CD14-positive monocyte (primary cell): ENCODE results near the gene RAI14. TPM values are rescaled to one million over a fixed set of nuclear protein-coding genes. Genes with fewer than 3 reads are reported as not detected.

Experiments
- DNase-seq, 3 donors: peaks; one replicate each; pipeline ENCODE4 v3.0.0-alpha.2; 2011 to 2022
- H2AFZ ChIP-seq: 2 replicates; pipeline ENCODE4 v1.6.0; 2012; ENCODE audit warnings: mild to moderate bottlenecking, low read depth, low read length, inconsistent platforms; ENCODE audit not compliant: insufficient read depth, poor library complexity, severe bottlenecking
- H3K27ac ChIP-seq, 2 donors: 1 replicate in 1 of 2; 2 replicates in 1 of 2; pipeline ENCODE4 v1.5.1; 2012 to 2013; ENCODE audit warnings: low read length in 2 of 2, control low read depth in 1 of 2, inconsistent platforms in 1 of 2, low read depth in 1 of 2, mild to moderate bottlenecking in 1 of 2
- H3K27me3 ChIP-seq, 2 donors: one replicate each; pipeline versions ENCODE4 v1.6.0 to v1.6.1; 2011 to 2013; ENCODE audit warnings: low read length in 2 of 2; ENCODE audit not compliant: control insufficient read depth in 2 of 2, insufficient read depth in 2 of 2
- H3K36me3 ChIP-seq, 2 donors: replicated peaks in 1 of 2; 1 replicate in 1 of 2; 2 replicates in 1 of 2; pipeline versions ENCODE4 v1.5.1 to v1.6.1; 2012 to 2013; ENCODE audit warnings: low read length in 2 of 2, control low read depth in 1 of 2, inconsistent platforms in 1 of 2, mild to moderate bottlenecking in 1 of 2; ENCODE audit not compliant: insufficient read depth in 2 of 2, control insufficient read depth in 1 of 2
- H3K4me1 ChIP-seq, 2 donors: 1 replicate in 1 of 2; 2 replicates in 1 of 2; pipeline versions ENCODE4 v1.5.1 to v1.6.1; 2012 to 2013; ENCODE audit warnings: low read length in 2 of 2, control low read depth in 1 of 2, inconsistent platforms in 1 of 2, mild to moderate bottlenecking in 1 of 2, moderate library complexity in 1 of 2; ENCODE audit not compliant: insufficient read depth in 2 of 2, control insufficient read depth in 1 of 2
- H3K4me2 ChIP-seq: replicated peaks from 2 replicates; pipeline ENCODE3; 2012; ENCODE audit warnings: low read length, moderate library complexity, mild to moderate bottlenecking; ENCODE audit not compliant: poor library complexity, severe bottlenecking; ENCODE audit errors: extremely low read depth
- H3K4me3 ChIP-seq, 3 experiments: fragments of 200-600 bp in 1 of 3; sonication (generic) in 1 of 3; replicated peaks in 1 of 3; 1 replicate in 2 of 3; 2 replicates in 1 of 3; pipeline ENCODE4 v1.5.1; 2011 to 2013; ENCODE audit warnings: low read length in 3 of 3, mild to moderate bottlenecking in 3 of 3, control low read depth in 2 of 3, low read depth in 2 of 3, inconsistent platforms in 1 of 3, moderate library complexity in 1 of 3
- H3K79me2 ChIP-seq: 2 replicates; pipeline ENCODE4 v1.6.0; 2012; ENCODE audit warnings: mild to moderate bottlenecking, control low read depth, inconsistent platforms, low read length, moderate library complexity; ENCODE audit not compliant: insufficient read depth
- H3K9ac ChIP-seq: 2 replicates; pipeline ENCODE4 v1.6.0; 2017; ENCODE audit warnings: low read length, mild to moderate bottlenecking; ENCODE audit not compliant: insufficient read depth, poor library complexity, severe bottlenecking
- H3K9me3 ChIP-seq, 2 donors: replicated peaks in 1 of 2; 1 replicate in 1 of 2; 2 replicates in 1 of 2; pipeline versions ENCODE4 v1.5.1 to v1.6.1; 2012 to 2013; ENCODE audit warnings: low read length in 2 of 2, control low read depth in 1 of 2; ENCODE audit not compliant: control insufficient read depth in 1 of 2, insufficient read depth in 1 of 2
- H4K20me1 ChIP-seq: 2 replicates; pipeline ENCODE4 v1.6.0; 2012; ENCODE audit warnings: mild to moderate bottlenecking, low read length, control low read depth, moderate library complexity; ENCODE audit not compliant: insufficient read depth
- H3K27ac Mint-ChIP-seq, 7 donors: one replicate each; pipeline ENCODE4 v1.8.0; 2020; ENCODE audit warnings: mild to moderate bottlenecking in 7 of 7, mixed read lengths in 7 of 7, moderate library complexity in 6 of 7, inconsistent platforms in 2 of 7
- H3K27me3 Mint-ChIP-seq, 3 donors: one replicate each; pipeline ENCODE4 v1.8.0; 2021 to 2022; ENCODE audit warnings: low read depth in 3 of 3, mild to moderate bottlenecking in 3 of 3, mixed read lengths in 3 of 3, moderate library complexity in 3 of 3, inconsistent platforms in 1 of 3
- H3K36me3 Mint-ChIP-seq, 2 donors: one replicate each; pipeline ENCODE4 v1.8.0; 2020; ENCODE audit warnings: mixed read lengths in 2 of 2, inconsistent platforms in 1 of 2, mild to moderate bottlenecking in 1 of 2
- H3K4me1 Mint-ChIP-seq: one replicate; pipeline ENCODE4 v1.8.0; 2020; ENCODE audit warnings: mild to moderate bottlenecking, mixed read lengths
- H3K4me3 Mint-ChIP-seq, 2 donors: one replicate each; pipeline ENCODE4 v1.8.0; 2020; ENCODE audit warnings: mild to moderate bottlenecking in 2 of 2, mixed read lengths in 2 of 2, moderate library complexity in 1 of 2
- H3K9me3 Mint-ChIP-seq, 7 donors: one replicate each; pipeline ENCODE4 v1.8.0; 2020 to 2022; ENCODE audit warnings: mixed read lengths in 7 of 7, mild to moderate bottlenecking in 6 of 7, moderate library complexity in 6 of 7, inconsistent platforms in 2 of 7
- CTCF ChIP-seq: fragments of 200-600 bp; IDR thresholded peaks from one replicate; pipeline ENCODE4 v1.8.0; 2022; ENCODE audit warnings: antibody characterized with exemption, mild to moderate bottlenecking
- WGBS: methylation state at CpG from one replicate; pipeline ENCODE4 v1.1.5; 2013; ENCODE audit warnings: missing lambda C conversion rate; ENCODE audit not compliant: insufficient coverage; 5-methylcytosine and 5-hydroxymethylcytosine counted together
- intact Hi-C, 2 donors: fragments of 100-400 bp; cut with micrococcal nuclease; formaldehyde crosslinking; loops; one replicate each; pipeline versions ENCODE4 v1.15.0 to v1.15.1; 2023
- polyA plus RNA-seq, 3 donors: library from polyadenylated mRNA; depleted of rRNA in 1 of 3; unstranded in 2 of 3; stranded (reverse) in 1 of 3; fragments of 300-500 nt in 2 of 3; fragments of >200 nt in 1 of 3; fragmentation: Illumina TruSeq in 2 of 3; gene quantifications; 1 replicate in 2 of 3; 2 replicates in 1 of 3; pipeline ENCODE4 v1.2.3, GENCODE V29; 2012 to 2021

Gene RAI14
- polyA plus RNA-seq, 3 donors: 0.08 TPM; not detected in 2

- H3K79me2 ChIP-seq: no peaks in the 10 kb centered on the region
- H3K9me3 ChIP-seq: peaks cover 0 to 3% of the 10 kb centered on the region in 2 donors
- Mint-ChIP-seq H3K4me3 (no peak overlapping the region), H3K9me3 (peaks cover 0 to 9% (median 2%) of the 10 kb centered on the region in 7 donors), H3K27ac (no peak overlapping the region), H3K36me3 (no peaks in the 10 kb centered on the region), H3K4me1 (no peaks in the 10 kb centered on the region), H3K27me3 (peaks cover 0 to 3% (median 2%) of the 10 kb centered on the region in 3 donors)
- no peak overlapping the region for H3K27ac ChIP-seq
- no peaks in the 10 kb centered on the region for H3K27me3 ChIP-seq
- no peak overlapping the region for H2AFZ ChIP-seq
- H3K4me1 ChIP-seq: no peaks in the 10 kb centered on the region
- no peaks in the 10 kb centered on the region for H3K36me3 ChIP-seq
- no peak for TF ChIP-seq CTCF
- intact Hi-C loops: no loop called here
- no peak for DNase-seq
- no peak overlapping the region for H3K4me2 ChIP-seq
- H4K20me1 ChIP-seq: no peaks in the 10 kb centered on the region
- 94% methylated on average over 3 of the region's 5 CpGs for WGBS
- no peak overlapping the region for H3K9ac ChIP-seq
- H3K4me3 ChIP-seq: no peak overlapping the region
Measured at GRCh38 chr5:34791761-34792244, 135.7 kb downstream of the RAI14 start.

GRCh38 chr5:34802834-34803563 is 146.9 kb downstream of the RAI14 start:
- peaks cover 0 to 3% (median 2%) of the 10 kb centered on the region in 3 donors for H3K27me3 Mint-ChIP-seq
- H3K9me3 ChIP-seq: no peaks in the 10 kb centered on the region
- H3K4me2 ChIP-seq: no peak overlapping the region
- no peaks in the 10 kb centered on the region for H3K4me1 ChIP-seq
- no peak for DNase-seq
- intact Hi-C loops: no loop called here
- H3K4me3 Mint-ChIP-seq: no peak overlapping the region
- H3K4me1 Mint-ChIP-seq: peaks cover 1% of the 10 kb centered on the region
- no peak overlapping the region for H3K27ac ChIP-seq
- peaks cover 0 to 3% (median 0%) of the 10 kb centered on the region in 7 donors for H3K9me3 Mint-ChIP-seq
- no peaks in the 10 kb centered on the region for H3K36me3 ChIP-seq
- H3K79me2 ChIP-seq: no peaks in the 10 kb centered on the region
- no peaks in the 10 kb centered on the region for H4K20me1 ChIP-seq
- no peak for TF ChIP-seq CTCF
- H3K4me3 ChIP-seq: no peak overlapping the region
- no peak overlapping the region for H3K9ac ChIP-seq
- no peaks in the 10 kb centered on the region for H3K27me3 ChIP-seq
- no peaks in the 10 kb centered on the region for H3K36me3 Mint-ChIP-seq
- H3K27ac Mint-ChIP-seq: no peak overlapping the region
- 100% methylated on average over 3 of the region's 9 CpGs for WGBS
- no peak overlapping the region for H2AFZ ChIP-seq
